ENCODE results near the gene ARHGAP29.

- TF ChIP-seq CTCF (IDR thresholded peaks at IDR 0.05) (no peak), POLR2A (IDR thresholded peaks at IDR 0.05; ENCODE audit: low read depth) (no peak)
Observed at GRCh38 chr1:94280541-94280940, 43.2 kb upstream of the ARHGAP29 start.
